ENCODE results near the gene PTPN3. TPM values are rescaled to one million over a fixed set of nuclear protein-coding genes. Genes with fewer than 3 reads are reported as not detected.
"Not testable (repeated sequence)": the region's sequence is repeated elsewhere in the genome, so short reads cannot be mapped to it uniquely, and the experiment has no call there.

The PTPN3 gene
- 10 to 100 TPM in 1 of 8 experiments, 1 to 10 TPM in 6, under 1 TPM in 1; 0.99 to 11.5 (median 4.0) TPM for total RNA-seq

DNA sequence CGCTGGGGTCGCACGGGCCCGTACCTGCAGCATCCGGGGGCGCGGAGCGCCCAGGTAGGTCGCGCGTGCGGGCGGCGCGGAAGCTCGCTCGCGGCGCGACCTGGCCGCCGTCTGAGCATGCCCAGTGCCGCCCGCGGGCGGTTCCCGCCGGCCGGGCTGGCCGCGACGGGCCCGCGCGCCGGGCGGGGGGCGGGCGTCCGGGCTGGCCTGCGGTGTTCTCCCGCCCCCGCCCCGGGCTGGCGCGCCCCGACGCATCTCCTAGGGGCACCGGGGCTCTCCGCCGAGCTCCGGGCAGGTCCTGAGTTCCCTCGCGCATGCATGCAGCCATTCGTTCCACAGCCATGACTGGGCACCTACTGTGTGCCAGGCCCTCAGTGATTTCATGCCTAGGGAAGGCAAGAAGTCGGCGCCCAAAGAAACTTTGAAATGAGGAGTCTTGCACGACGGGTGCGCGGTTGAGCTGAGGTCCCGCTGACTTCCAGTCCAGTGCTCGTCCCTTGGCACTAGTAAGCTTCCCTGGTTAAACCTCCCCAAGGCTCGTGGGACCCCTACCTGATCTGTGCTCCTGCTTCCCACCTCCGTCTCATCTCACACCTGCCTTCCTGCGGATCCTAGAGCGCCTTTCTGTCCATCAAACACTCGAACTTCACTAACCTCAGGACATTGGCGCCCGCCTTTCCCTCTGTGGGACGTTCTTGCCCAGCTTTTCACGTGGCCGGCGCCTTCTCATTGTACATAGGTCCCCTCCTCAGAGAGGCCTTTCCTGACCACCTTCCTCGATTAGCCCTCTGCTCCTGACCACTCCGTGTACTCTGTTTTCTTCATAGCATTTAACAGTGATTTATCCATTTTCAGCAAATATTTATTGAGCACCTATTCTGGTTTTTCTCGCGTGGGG is at the start of gene PTPN3:
TSS of gene PTPN3 (minus strand) at position 113 of the 898 bp plus-strand sequence. CDS start 34,873 bp downstream, outside the sequence.
- WGBS, 10 experiments = 9 to 87% (median 46%) methylated on average over 3 to 21 of the region's 78 CpGs; no CpG with 5 or more reads in 1 of the 10 experiments

DNA sequence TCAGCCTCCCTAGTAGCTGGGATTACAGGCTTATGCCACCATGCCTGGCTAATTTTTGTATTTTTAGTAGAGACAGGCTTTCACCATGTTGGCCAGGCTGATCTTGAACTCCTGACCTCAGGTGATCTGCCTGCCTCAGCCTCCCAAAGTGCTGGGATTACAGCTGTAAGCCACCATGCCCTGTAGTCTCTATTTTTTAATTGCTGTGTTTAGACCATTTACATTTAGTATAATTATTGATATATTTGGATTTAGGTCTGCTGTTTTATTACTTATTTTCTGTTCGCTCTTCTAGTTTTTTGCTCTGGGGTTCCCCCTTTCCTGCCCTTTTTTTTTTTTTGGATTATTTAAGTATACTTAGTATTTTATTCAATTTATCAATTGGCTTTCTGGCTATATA is 46.8 kb upstream of the PTPN3 start:
- H3K4me3 ChIP-seq; ATAC-seq (replicated peaks in 6 of 8); H3K27ac ChIP-seq; in situ Hi-C loops (cut with MboI; ENCODE audit: low pct_unique_long_range_greater_than_20kb in 2 of 9, low sequenced_read_pairs in 9 of 9, unreplicated experiment in 9 of 9); H3K4me1 ChIP-seq (replicated peaks in 1 of 2): not testable (repeated sequence)
- 21 to 100% (median 64%) methylated on average over 1 of the region's 1 CpG; no CpG with 5 or more reads in 1 of the 10 experiments for WGBS, 10 experiments

More for the DNA sequence above, at the start of gene PTPN3:
- ATAC-seq (replicated peaks in 6 of 8) = peak; percentile 68 to 86 (median 77)
- H3K4me1 ChIP-seq (replicated peaks in 1 of 2) = peaks cover 4 to 10% of the 10 kb centered on the region in 2 donors
- H3K4me3 ChIP-seq = peak within 1 kb of the TSS; percentile 62 to 88 (median 73)
- in situ Hi-C loops (cut with MboI; ENCODE audit: low pct_unique_long_range_greater_than_20kb in 2 of 9, low sequenced_read_pairs in 9 of 9, unreplicated experiment in 9 of 9) = no loop called here
- H3K27ac ChIP-seq = no peak within 1 kb of the TSS

GRCh38 chr9:109542922-109543321 is 44.8 kb upstream of the PTPN3 start:
- no peaks in the 10 kb centered on the region for H3K4me1 ChIP-seq (replicated peaks in 1 of 2)
- ATAC-seq (replicated peaks in 6 of 8) = no peak
- H3K4me3 ChIP-seq = no peak overlapping the region
- in situ Hi-C loops (cut with MboI; ENCODE audit: low pct_unique_long_range_greater_than_20kb in 2 of 9, low sequenced_read_pairs in 9 of 9, unreplicated experiment in 9 of 9) = no loop called here
- 31 to 76% (median 52%) methylated on average over 1 to 4 of the region's 4 CpGs; no CpG with 5 or more reads in 1 of the 10 experiments for WGBS, 10 experiments
- no peak overlapping the region for H3K27ac ChIP-seq

DNA sequence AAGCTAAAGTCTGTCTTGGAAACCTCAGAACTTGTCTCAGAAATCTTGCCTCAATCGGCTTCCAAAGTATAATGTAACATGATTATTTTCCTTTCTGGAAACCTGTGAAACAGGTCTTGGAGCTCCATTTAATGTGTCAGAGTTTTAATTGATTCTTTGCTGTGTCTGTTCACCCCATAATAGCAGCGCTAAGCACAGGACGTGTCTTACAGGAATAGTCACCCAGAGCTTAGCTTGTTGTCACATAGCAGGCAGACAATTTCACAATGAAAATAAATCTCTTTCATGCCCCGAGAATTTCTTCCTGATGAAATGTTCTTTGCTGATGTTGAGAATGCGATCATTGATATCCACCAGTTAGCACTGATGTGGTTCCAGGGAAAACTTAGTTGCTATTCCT is 40.2 kb upstream of the PTPN3 start:
- Histone ChIP-seq H3K27ac (no peak overlapping the region), H3K4me3 (no peak overlapping the region), H3K4me1 (replicated peaks in 1 of 2) (no peaks in the 10 kb centered on the region)
- WGBS, 10 experiments = 45 to 100% (median 78%) methylated on average over 3 to 5 of the region's 5 CpGs; no CpG with 5 or more reads in 1 of the 10 experiments
- ATAC-seq (replicated peaks in 6 of 8) = no peak
- in situ Hi-C loops (cut with MboI; ENCODE audit: low pct_unique_long_range_greater_than_20kb in 2 of 9, low sequenced_read_pairs in 9 of 9, unreplicated experiment in 9 of 9) = no loop called here

DNA sequence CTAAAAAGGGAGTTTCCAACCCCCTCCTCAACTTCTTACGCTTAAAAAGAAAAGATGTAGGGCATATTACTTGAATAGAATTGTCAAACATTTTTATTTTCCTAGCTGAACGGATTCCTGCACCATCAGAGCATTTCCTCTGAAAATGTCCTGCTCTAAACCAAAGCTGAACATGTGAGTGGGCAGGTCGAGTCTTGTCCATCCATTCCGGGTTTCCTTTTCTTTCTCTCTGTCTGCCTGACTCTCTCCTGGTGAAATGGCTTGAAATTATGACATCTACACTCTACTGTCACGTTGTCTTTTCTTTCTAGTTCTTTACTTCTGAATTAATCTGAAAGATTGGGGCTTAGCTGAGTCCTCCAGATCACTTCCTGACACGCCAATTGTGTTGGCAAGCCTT is 39.2 kb upstream of the PTPN3 start:
- H3K27ac ChIP-seq = no peak overlapping the region
- H3K4me1 ChIP-seq (replicated peaks in 1 of 2) = no peaks in the 10 kb centered on the region
- no peak for ATAC-seq (replicated peaks in 6 of 8)
- in situ Hi-C loops (cut with MboI; ENCODE audit: low pct_unique_long_range_greater_than_20kb in 2 of 9, low sequenced_read_pairs in 9 of 9, unreplicated experiment in 9 of 9) = no loop called here
- WGBS, 10 experiments = 17 to 83% (median 53%) methylated on average over 2 to 6 of the region's 6 CpGs
- H3K4me3 ChIP-seq = no peak overlapping the region

GRCh38 chr9:109536859-109537258 is 38.8 kb upstream of the PTPN3 start:
- WGBS, 10 experiments = 0 to 60% (median 32%) methylated on average over 1 to 2 of the region's 3 CpGs; no CpG with 5 or more reads in 6 of the 10 experiments
- no peaks in the 10 kb centered on the region for H3K4me1 ChIP-seq (replicated peaks in 1 of 2)
- no peak for ATAC-seq (replicated peaks in 6 of 8)
- H3K27ac ChIP-seq = no peak overlapping the region
- in situ Hi-C loops (cut with MboI; ENCODE audit: low pct_unique_long_range_greater_than_20kb in 2 of 9, low sequenced_read_pairs in 9 of 9, unreplicated experiment in 9 of 9) = no loop called here
- no peak overlapping the region for H3K4me3 ChIP-seq

- WGBS, 10 experiments = 29 to 100% (median 75%) methylated on average over 1 to 5 of the region's 6 CpGs; no CpG with 5 or more reads in 2 of the 10 experiments
- in situ Hi-C loops (cut with MboI; ENCODE audit: low pct_unique_long_range_greater_than_20kb in 2 of 9, low sequenced_read_pairs in 9 of 9, unreplicated experiment in 9 of 9) = no loop called here
- H3K27ac ChIP-seq = no peak overlapping the region
- no peaks in the 10 kb centered on the region for H3K4me1 ChIP-seq (replicated peaks in 1 of 2)
- no peak overlapping the region for H3K4me3 ChIP-seq
- ATAC-seq (replicated peaks in 6 of 8) = no peak
These were observed 37.3 kb upstream of the PTPN3 start for GRCh38 chr9:109535365-109535764.

- in situ Hi-C loops (cut with MboI; ENCODE audit: low pct_unique_long_range_greater_than_20kb in 2 of 9, low sequenced_read_pairs in 9 of 9, unreplicated experiment in 9 of 9) = no loop called here
- Histone ChIP-seq H3K4me3 (no peak overlapping the region), H3K27ac (no peak overlapping the region), H3K4me1 (replicated peaks in 1 of 2) (no peaks in the 10 kb centered on the region)
- no peak for ATAC-seq (replicated peaks in 6 of 8)
- whole genome bisulfite sequencing, 10 experiments = 30 to 100% (median 80%) methylated on average over 1 to 8 of the region's 36 CpGs; no CpG with 5 or more reads in 3 of the 10 experiments
These were observed 36.0 kb upstream of the PTPN3 start for GRCh38 chr9:109534151-109534550.

DNA sequence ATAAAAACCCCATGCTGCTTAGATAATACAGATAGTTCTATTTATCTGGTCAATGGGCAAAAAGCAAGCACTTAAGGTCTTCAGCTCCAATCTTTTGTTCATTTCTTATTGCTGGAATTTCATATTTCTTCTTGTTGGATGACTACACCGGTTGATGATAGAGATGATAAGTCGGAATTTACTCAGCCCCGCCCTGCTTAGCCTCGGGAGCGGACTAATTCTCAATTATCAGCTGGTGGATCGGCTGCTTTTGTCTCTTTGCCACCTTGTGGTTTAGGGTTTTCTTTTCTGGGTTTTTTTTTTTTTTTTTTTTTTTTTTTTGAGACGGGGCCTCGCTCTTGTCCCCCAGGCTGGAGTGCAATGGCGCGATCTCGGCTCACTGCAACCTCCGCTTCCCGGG is 34.5 kb upstream of the PTPN3 start:
- H3K4me3 ChIP-seq; H3K27ac ChIP-seq; H3K4me1 ChIP-seq (replicated peaks in 1 of 2); ATAC-seq (replicated peaks in 6 of 8); in situ Hi-C loops (cut with MboI; ENCODE audit: low pct_unique_long_range_greater_than_20kb in 2 of 9, low sequenced_read_pairs in 9 of 9, unreplicated experiment in 9 of 9): not testable (repeated sequence)
- WGBS, 10 experiments = 26 to 91% (median 60%) methylated on average over 1 to 9 of the region's 13 CpGs; no CpG with 5 or more reads in 1 of the 10 experiments

GRCh38 chr9:109522106-109522505 is 24.0 kb upstream of the PTPN3 start:
- in situ Hi-C loops (cut with MboI; ENCODE audit: low pct_unique_long_range_greater_than_20kb in 2 of 9, low sequenced_read_pairs in 9 of 9, unreplicated experiment in 9 of 9) = no loop called here
- Histone ChIP-seq H3K4me3 (no peak overlapping the region), H3K27ac (no peak overlapping the region), H3K4me1 (replicated peaks in 1 of 2) (no peaks in the 10 kb centered on the region)
- WGBS, 10 experiments = 41 to 100% (median 75%) methylated on average over 1 to 6 of the region's 6 CpGs; no CpG with 5 or more reads in 3 of the 10 experiments
- ATAC-seq (replicated peaks in 6 of 8) = no peak

GRCh38 chr9:109520475-109521132 is 22.5 kb upstream of the PTPN3 start:
- in situ Hi-C loops (cut with MboI; ENCODE audit: low pct_unique_long_range_greater_than_20kb in 2 of 9, low sequenced_read_pairs in 9 of 9, unreplicated experiment in 9 of 9) = no loop called here
- Histone ChIP-seq H3K4me3 (no peak overlapping the region), H3K27ac (no peak overlapping the region), H3K4me1 (replicated peaks in 1 of 2) (no peaks in the 10 kb centered on the region)
- WGBS, 10 experiments = 10 to 73% (median 12%) methylated on average over 2 to 11 of the region's 11 CpGs; no CpG with 5 or more reads in 3 of the 10 experiments
- ATAC-seq (replicated peaks in 6 of 8) = peak; percentile 59 to 99 (median 82)

GRCh38 chr9:109519366-109519765 is 21.3 kb upstream of the PTPN3 start:
- no peak overlapping the region for H3K4me3 ChIP-seq
- 0 to 79% (median 58%) methylated on average over 1 to 5 of the region's 5 CpGs; no CpG with 5 or more reads in 4 of the 10 experiments for WGBS, 10 experiments
- H3K4me1 ChIP-seq (replicated peaks in 1 of 2) = no peaks in the 10 kb centered on the region
- in situ Hi-C loops (cut with MboI; ENCODE audit: low pct_unique_long_range_greater_than_20kb in 2 of 9, low sequenced_read_pairs in 9 of 9, unreplicated experiment in 9 of 9) = no loop called here
- ATAC-seq (replicated peaks in 6 of 8) = no peak
- no peak overlapping the region for H3K27ac ChIP-seq
